Hepatocyte (in vitro differentiated cells): Measurements from ENCODE around the gene PHKG1.

Experiments used
- EZH2phosphoT487 ChIP-seq: fragments of 200-600 bp; sonication (generic); IDR thresholded peaks from one replicate; pipeline ENCODE4 v1.6.1; 2018; ENCODE audit warnings: antibody characterized with exemption, mild to moderate bottlenecking, low read depth, moderate library complexity; ENCODE audit not compliant: unreplicated experiment, severe bottlenecking
- TF ChIP-seq, protein P1 (sequence below): fragments of 200-600 bp; sonication (generic); IDR thresholded peaks from 2 replicates; pipeline ENCODE4 v1.5.1; 2016; ENCODE audit warnings: antibody characterized with exemption, mild to moderate bottlenecking; ENCODE audit not compliant: poor library complexity

DNA sequence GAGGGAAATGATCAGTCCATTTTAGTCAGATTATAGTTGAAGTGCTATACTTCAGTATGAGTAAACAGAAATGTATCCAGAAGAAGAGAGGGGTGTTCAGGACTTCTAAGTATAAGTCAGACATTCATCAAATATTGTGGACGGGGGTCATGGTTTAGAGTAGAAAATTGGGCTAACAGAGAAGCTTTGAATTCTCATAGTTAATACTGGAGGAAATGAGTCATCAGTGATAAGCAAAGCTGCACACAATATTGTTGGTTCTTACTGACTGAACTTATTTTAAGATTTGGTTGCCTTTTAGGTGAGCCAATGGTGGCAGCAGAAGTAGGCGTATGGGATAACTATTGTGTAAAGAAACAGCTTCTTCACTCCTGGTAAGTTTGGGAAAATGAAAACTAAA, 30.4 kb downstream of the PHKG1 start:
- TF ChIP-seq, protein P1, sequence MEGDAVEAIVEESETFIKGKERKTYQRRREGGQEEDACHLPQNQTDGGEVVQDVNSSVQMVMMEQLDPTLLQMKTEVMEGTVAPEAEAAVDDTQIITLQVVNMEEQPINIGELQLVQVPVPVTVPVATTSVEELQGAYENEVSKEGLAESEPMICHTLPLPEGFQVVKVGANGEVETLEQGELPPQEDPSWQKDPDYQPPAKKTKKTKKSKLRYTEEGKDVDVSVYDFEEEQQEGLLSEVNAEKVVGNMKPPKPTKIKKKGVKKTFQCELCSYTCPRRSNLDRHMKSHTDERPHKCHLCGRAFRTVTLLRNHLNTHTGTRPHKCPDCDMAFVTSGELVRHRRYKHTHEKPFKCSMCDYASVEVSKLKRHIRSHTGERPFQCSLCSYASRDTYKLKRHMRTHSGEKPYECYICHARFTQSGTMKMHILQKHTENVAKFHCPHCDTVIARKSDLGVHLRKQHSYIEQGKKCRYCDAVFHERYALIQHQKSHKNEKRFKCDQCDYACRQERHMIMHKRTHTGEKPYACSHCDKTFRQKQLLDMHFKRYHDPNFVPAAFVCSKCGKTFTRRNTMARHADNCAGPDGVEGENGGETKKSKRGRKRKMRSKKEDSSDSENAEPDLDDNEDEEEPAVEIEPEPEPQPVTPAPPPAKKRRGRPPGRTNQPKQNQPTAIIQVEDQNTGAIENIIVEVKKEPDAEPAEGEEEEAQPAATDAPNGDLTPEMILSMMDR, result no peak
- TF ChIP-seq EZH2phosphoT487, result no peak
